Smooth muscle cell (in vitro differentiated cells): ENCODE data around the gene KRTAP10-1. TPM values are rescaled to one million over a fixed set of nuclear protein-coding genes. Genes with fewer than 3 reads are reported as not detected.

Experiments used
- DNase-seq: peaks from one replicate; lab custom pipeline; 2025; ENCODE audit not compliant: unreplicated experiment; lab: John Stamatoyannopoulos, UW
- H2AFZ ChIP-seq: fragments of 200-600 bp; sonication (generic); 2 replicates; pipeline ENCODE4 v1.6.0; 2016; ENCODE audit warnings: antibody characterized with exemption, low read depth, mild to moderate bottlenecking
- H3F3A ChIP-seq: fragments of 200-600 bp; sonication (generic); 2 replicates; pipeline ENCODE4 v1.6.0; 2017; ENCODE audit warnings: antibody characterized with exemption, low read depth
- H3K27ac ChIP-seq: fragments of 200-600 bp; sonication (generic); 2 replicates; pipeline ENCODE4 v1.5.1; 2016; ENCODE audit warnings: low read depth, mild to moderate bottlenecking
- H3K27me3 ChIP-seq: fragments of 200-600 bp; sonication (generic); 2 replicates; pipeline ENCODE4 v1.6.1; 2016; ENCODE audit warnings: low read depth, mild to moderate bottlenecking
- H3K36me3 ChIP-seq: fragments of 200-600 bp; sonication (generic); 2 replicates; pipeline ENCODE4 v1.5.1; 2016; ENCODE audit warnings: low read depth
- H3K4me1 ChIP-seq: fragments of 200-600 bp; sonication (generic); 2 replicates; pipeline ENCODE4 v1.5.1; 2016; ENCODE audit warnings: low read depth
- H3K4me2 ChIP-seq: fragments of 200-600 bp; sonication (generic); 2 replicates; pipeline ENCODE4 v1.6.0; 2016; ENCODE audit warnings: mild to moderate bottlenecking
- H3K4me3 ChIP-seq: fragments of 200-600 bp; sonication (generic); 2 replicates; pipeline ENCODE4 v1.5.1; 2016; ENCODE audit warnings: mild to moderate bottlenecking
- H3K79me2 ChIP-seq: fragments of 200-600 bp; sonication (generic); 2 replicates; pipeline ENCODE4 v1.6.0; 2016; ENCODE audit warnings: low read depth, mild to moderate bottlenecking
- H3K9ac ChIP-seq: fragments of 200-600 bp; sonication (generic); 2 replicates; pipeline ENCODE4 v1.6.0; 2016; ENCODE audit warnings: low read depth
- H3K9me3 ChIP-seq: fragments of 200-600 bp; sonication (generic); replicated peaks from 2 replicates; pipeline ENCODE4 v1.5.1; 2016; ENCODE audit warnings: low read depth
- H4K20me1 ChIP-seq: fragments of 200-600 bp; sonication (generic); 2 replicates; pipeline ENCODE4 v1.6.0; 2016; ENCODE audit warnings: low read depth
- CTCF ChIP-seq: fragments of 200-600 bp; sonication (generic); IDR thresholded peaks from 2 replicates; pipeline ENCODE4 v1.5.1; 2017; ENCODE audit warnings: borderline replicate concordance, mild to moderate bottlenecking, antibody characterized with exemption; ENCODE audit not compliant: insufficient read depth, poor library complexity, severe bottlenecking
- WGBS: methylation state at CpG from one replicate; pipeline ENCODE4 v1.1.7; 2016; ENCODE audit warnings: low lambda C conversion rate; 5-methylcytosine and 5-hydroxymethylcytosine counted together
- polyA plus RNA-seq: library from polyadenylated mRNA; unstranded; fragments of >200 nt; fragmentation: Nextera tagmentation; extraction: Ambion mirVana; gene quantifications from 2 replicates; pipeline ENCODE4 v1.2.1, GENCODE V29; 2016
- total RNA-seq: library from RNA; depleted of rRNA; stranded (reverse); fragments of >200 nt; gene quantifications from 2 replicates; pipeline ENCODE4 v1.2.3, GENCODE V29; 2014

The KRTAP10-1 gene
- total and polyA plus RNA-seq, 2 experiments from 2014 or later: not detected

- H3K9me3 ChIP-seq: peaks cover 8% of the 10 kb centered on the region
- no peaks in the 10 kb centered on the region for H3K36me3 ChIP-seq
- 89% methylated on average over 15 of the region's 15 CpGs for WGBS
- no peak overlapping the region for H3K9ac ChIP-seq
- H3F3A ChIP-seq: no peaks in the 10 kb centered on the region
- no peaks in the 10 kb centered on the region for H4K20me1 ChIP-seq
- no peak for DNase-seq
- no peaks in the 10 kb centered on the region for H3K27me3 ChIP-seq
- no peak overlapping the region for H3K27ac ChIP-seq
- no peak for TF ChIP-seq CTCF
- no peak overlapping the region for H2AFZ ChIP-seq
- H3K4me2 ChIP-seq: no peak overlapping the region
- no peak overlapping the region for H3K4me3 ChIP-seq
- no peaks in the 10 kb centered on the region for H3K79me2 ChIP-seq
- no peaks in the 10 kb centered on the region for H3K4me1 ChIP-seq
These were observed 33.1 kb upstream of the KRTAP10-1 start for GRCh38 chr21:44572959-44573583.

GRCh38 chr21:44571844-44572782 is 32.1 kb upstream of the KRTAP10-1 start:
- Histone ChIP-seq H3K4me2 (no peak overlapping the region), H2AFZ (no peak overlapping the region), H3K9ac (no peak overlapping the region), H4K20me1 (no peaks in the 10 kb centered on the region), H3K4me1 (no peaks in the 10 kb centered on the region), H3K79me2 (no peaks in the 10 kb centered on the region), H3K9me3 (peaks cover 5% of the 10 kb centered on the region), H3K27me3 (no peaks in the 10 kb centered on the region), H3K27ac (no peak overlapping the region), H3F3A (no peaks in the 10 kb centered on the region), H3K4me3 (no peak overlapping the region), H3K36me3 (no peaks in the 10 kb centered on the region)
- WGBS: 93% methylated on average over 40 of the region's 40 CpGs
- TF ChIP-seq CTCF: no peak
- DNase-seq: no peak

- TF ChIP-seq CTCF: no peak
- no peaks in the 10 kb centered on the region for H3K36me3 ChIP-seq
- no peaks in the 10 kb centered on the region for H3K79me2 ChIP-seq
- no peaks in the 10 kb centered on the region for H3K4me1 ChIP-seq
- no peak overlapping the region for H3K27ac ChIP-seq
- 69% methylated on average over 4 of the region's 4 CpGs for WGBS
- H3K4me3 ChIP-seq: no peak overlapping the region
- H3F3A ChIP-seq: no peaks in the 10 kb centered on the region
- H3K9me3 ChIP-seq: no peaks in the 10 kb centered on the region
- no peaks in the 10 kb centered on the region for H4K20me1 ChIP-seq
- no peak overlapping the region for H3K9ac ChIP-seq
- no peak for DNase-seq
- H3K4me2 ChIP-seq: no peak overlapping the region
- H2AFZ ChIP-seq: no peak overlapping the region
- no peaks in the 10 kb centered on the region for H3K27me3 ChIP-seq
These were observed 31.3 kb upstream of the KRTAP10-1 start for GRCh38 chr21:44571296-44571695.
